Endothelial cell of umbilical vein (primary cell): Measurements from ENCODE around the gene FOXP1. TPM values are rescaled to one million over a fixed set of nuclear protein-coding genes. Genes with fewer than 3 reads are reported as not detected.

ENCODE experiments used
- BruUV-seq: library from RNA; stranded (reverse); fragments of 400-500 nt; replicated peaks from 2 replicates; lab custom pipeline; 2021; lab: Mats Ljungman, UMichigan
- CTCF ChIA-PET: fragments of 300-600, 350-600 bp; sonication (Branson Sonifier 250); formaldehyde crosslinking; loops from one replicate; lab custom pipeline; 2021; ENCODE audit warnings: antibody characterized with exemption, inconsistent platforms; lab: Charles Lee
- POLR2A ChIA-PET: fragments of 300-600, 350-600 bp; sonication (Branson Sonifier 250); formaldehyde crosslinking; loops from one replicate; lab custom pipeline; 2021; ENCODE audit warnings: antibody characterized with exemption, inconsistent platforms; lab: Charles Lee
- DNase-seq: peaks from one replicate; pipeline ENCODE4 v3.0.0-alpha.2; 2011; ENCODE audit warnings: low read depth, low spot score
- FAIRE-seq: peaks from 2 replicates; lab custom pipeline; 2011; peaks lifted over from hg19 to GRCh38; lab: Jason Lieb, UNC
- H2AFZ ChIP-seq: 2 replicates; pipeline ENCODE4 v1.6.0; 2012; ENCODE audit warnings: low read depth, low read length, control low read depth, inconsistent platforms
- H3K27ac ChIP-seq: 2 replicates; pipeline ENCODE4 v1.5.1; 2011; ENCODE audit warnings: low read depth, mild to moderate bottlenecking, control low read depth, low read length, moderate library complexity; ENCODE audit not compliant: insufficient read depth
- H3K27me3 ChIP-seq, 2 experiments: 2 replicates each; pipeline versions ENCODE4 v1.6.0 to v1.6.1; 2011; ENCODE audit warnings: low read length in 2 of 2, mixed read lengths in 1 of 2; ENCODE audit not compliant: control insufficient read depth in 2 of 2, insufficient read depth in 2 of 2
- H3K36me3 ChIP-seq, 2 experiments: 2 replicates in 1 of 2; 3 replicates in 1 of 2; pipeline ENCODE4 v1.5.1; 2011; ENCODE audit warnings: low read length in 2 of 2, mild to moderate bottlenecking in 1 of 2, moderate library complexity in 1 of 2; ENCODE audit not compliant: control insufficient read depth in 2 of 2, insufficient read depth in 2 of 2; ENCODE audit errors: extremely low read depth in 1 of 2
- H3K4me1 ChIP-seq: 3 replicates; pipeline ENCODE4 v1.5.1; 2011; ENCODE audit warnings: mild to moderate bottlenecking, low read length; ENCODE audit not compliant: control insufficient read depth, insufficient read depth; ENCODE audit errors: extremely low read depth
- H3K4me2 ChIP-seq: 2 replicates; pipeline ENCODE4 v1.6.1; 2011; ENCODE audit warnings: low read length, control low read depth, mixed read lengths; ENCODE audit not compliant: insufficient read depth
- H3K4me3 ChIP-seq, 3 experiments: fragments of 200-600 bp in 1 of 3; sonication (generic), shearing (Covaris generic) in 1 of 3; replicated peaks in 1 of 3; 2 replicates each; pipeline ENCODE4 v1.5.1; 2011 to 2016; ENCODE audit warnings: control low read depth in 3 of 3, low read length in 3 of 3, mild to moderate bottlenecking in 2 of 3, inconsistent platforms in 1 of 3, low read depth in 1 of 3, moderate library complexity in 1 of 3; ENCODE audit not compliant: insufficient read depth in 1 of 3
- H3K79me2 ChIP-seq: 2 replicates; pipeline ENCODE4 v1.6.0; 2012; ENCODE audit warnings: low read length, inconsistent platforms; ENCODE audit not compliant: control insufficient read depth, insufficient read depth
- H3K9ac ChIP-seq: replicated peaks from 2 replicates; pipeline ENCODE3; 2011; ENCODE audit warnings: low read length, control low read depth; ENCODE audit not compliant: insufficient read depth; ENCODE audit errors: extremely low read depth
- H3K9me1 ChIP-seq: replicated peaks from 3 replicates; pipeline ENCODE4 v1.6.0; 2011; ENCODE audit warnings: mild to moderate bottlenecking, low read length; ENCODE audit not compliant: control insufficient read depth, insufficient read depth; ENCODE audit errors: extremely low read depth
- H3K9me3 ChIP-seq: replicated peaks from 2 replicates; pipeline ENCODE4 v1.5.1; 2012; ENCODE audit warnings: low read length, inconsistent platforms; ENCODE audit not compliant: control insufficient read depth, insufficient read depth
- H4K20me1 ChIP-seq: replicated peaks from 2 replicates; pipeline ENCODE3; 2011; ENCODE audit warnings: mild to moderate bottlenecking, low read length; ENCODE audit not compliant: control insufficient read depth, insufficient read depth; ENCODE audit errors: extremely low read depth
- EZH2 ChIP-seq: IDR thresholded peaks from 2 replicates; pipeline ENCODE4 v1.6.1; 2012; ENCODE audit warnings: borderline replicate concordance, low read depth, mild to moderate bottlenecking, moderate library complexity, low read length, inconsistent platforms; ENCODE audit not compliant: severe bottlenecking
- FOS ChIP-seq: IDR thresholded peaks from 2 replicates; pipeline ENCODE4 v1.6.1; 2011; ENCODE audit warnings: mild to moderate bottlenecking, low read length, moderate library complexity, borderline replicate concordance; ENCODE audit not compliant: insufficient read depth
- GATA2 ChIP-seq: IDR thresholded peaks from 2 replicates; pipeline ENCODE4 v1.7.0; 2011; ENCODE audit warnings: low read depth, mild to moderate bottlenecking, moderate library complexity, mixed read lengths, low read length; ENCODE audit not compliant: insufficient read length, insufficient read depth
- JUN ChIP-seq: IDR thresholded peaks from 2 replicates; pipeline ENCODE4 v1.6.1; 2011; ENCODE audit warnings: borderline replicate concordance, low read depth; ENCODE audit not compliant: insufficient read length, insufficient read depth
- MYC ChIP-seq: IDR thresholded peaks from one replicate; pipeline ENCODE4 v1.6.1; 2011; ENCODE audit warnings: mild to moderate bottlenecking, low read depth, low read length
- POLR2A ChIP-seq: IDR thresholded peaks from 2 replicates; pipeline ENCODE4 v1.6.1; 2012; ENCODE audit warnings: low read depth, mild to moderate bottlenecking, control low read depth, low read length
- POLR2AphosphoS5 ChIP-seq: IDR thresholded peaks from 2 replicates; pipeline ENCODE4 v1.6.1; 2012; ENCODE audit warnings: low read depth, mild to moderate bottlenecking, control low read depth, low read length, moderate library complexity; ENCODE audit not compliant: insufficient read depth
- dilution Hi-C: fragments of 300-500 bp; cut with MboI; formaldehyde crosslinking; loops from one replicate; pipeline ENCODE4 v1.15.0; 2019; ENCODE audit warnings: low sequenced_read_pairs; ENCODE audit not compliant: extremely low pct_ligation_motif_present
- intact Hi-C: fragments of 100-400 bp; cut with micrococcal nuclease; formaldehyde crosslinking; loops from one replicate; pipeline ENCODE4 v1.10.0; 2022
- polyA plus RNA-seq, 4 experiments: library from polyadenylated mRNA; depleted of rRNA in 3 of 4; stranded (reverse) in 3 of 4; unstranded in 1 of 4; fragments of >200 nt; gene quantifications; 2 replicates each; pipeline versions ENCODE4 v1.2.1 to v1.2.3, GENCODE V29; 2011 to 2012; ENCODE audit warnings: missing spikeins in 1 of 4
- total RNA-seq: library from RNA; stranded (reverse); gene quantifications from 2 replicates; pipeline ENCODE4 v1.2.3, GENCODE V29; 2021
- TF ChIP-seq, protein P1 (sequence below): IDR thresholded peaks from 2 replicates; pipeline ENCODE4 v1.6.1; 2011; ENCODE audit not compliant: insufficient read depth, insufficient read length
- TF ChIP-seq, protein P2 (sequence below), 2 donors: IDR thresholded peaks; 1 replicate in 1 of 2; 2 replicates in 1 of 2; pipeline ENCODE4 v1.5.1; 2011; ENCODE audit warnings: low read length in 2 of 2, mild to moderate bottlenecking in 2 of 2, moderate library complexity in 2 of 2, control low read depth in 1 of 2, inconsistent platforms in 1 of 2, low read depth in 1 of 2; ENCODE audit not compliant: insufficient read depth in 1 of 2; ENCODE audit errors: extremely low read depth in 1 of 2

Gene FOXP1
- total and polyA plus RNA-seq, 2 donors (not counting 3 experiments of a cell fraction or from before 2014, with no cell fraction given), result 41.0 to 107 TPM

DNA sequence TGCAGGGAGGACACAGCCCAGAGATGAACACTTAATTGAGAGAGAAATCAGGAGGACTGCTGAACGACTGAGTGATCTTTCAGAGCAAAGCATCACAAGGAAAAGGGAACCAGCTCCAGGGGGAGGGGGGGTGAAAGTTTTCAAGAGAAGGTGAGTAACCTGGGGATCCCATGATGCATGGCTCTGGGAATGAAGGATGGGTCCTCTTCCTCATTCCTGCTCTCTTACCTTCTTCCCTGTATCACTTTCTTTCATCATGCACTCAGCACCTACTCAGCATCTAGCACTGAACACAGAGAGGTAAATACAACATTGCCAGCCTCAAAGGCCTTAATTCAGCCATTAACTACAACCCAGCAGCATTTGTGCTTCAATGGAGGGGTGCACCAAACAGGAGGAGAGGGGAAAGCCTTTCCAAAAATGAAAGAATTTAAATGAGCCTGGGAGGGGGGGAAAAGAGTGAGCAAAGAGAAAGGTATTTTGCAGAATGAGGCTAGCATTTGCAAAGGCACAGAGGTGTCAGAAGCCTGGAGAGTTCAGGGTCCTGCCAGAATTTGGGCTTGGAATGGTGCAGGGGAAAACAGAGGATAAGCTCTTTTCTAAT, 427.4 kb downstream of the FOXP1 start:
- CTCF ChIA-PET, result no interaction called here
- intact Hi-C loops, result no loop called here

More for the DNA sequence above, 427.4 kb downstream of the FOXP1 start:
- H3K4me1 ChIP-seq, result no peaks in the 10 kb centered on the region
- H2AFZ ChIP-seq, result no peak overlapping the region
- H3K4me3 ChIP-seq, result no peak overlapping the region
- no peak overlapping the region for H3K4me2 ChIP-seq
- H3K79me2 ChIP-seq, result no peaks in the 10 kb centered on the region
- POLR2A ChIA-PET, result no interaction called here
- no peak overlapping the region for H3K27ac ChIP-seq
- dilution Hi-C loops, result no loop called here
- no TSS peak for BruUV-seq
- DNase-seq, result no peak
- no peaks in the 10 kb centered on the region for H4K20me1 ChIP-seq
- no peaks in the 10 kb centered on the region for H3K27me3 ChIP-seq
- H3K9ac ChIP-seq, result no peak overlapping the region
- no peaks in the 10 kb centered on the region for H3K9me1 ChIP-seq
- TF ChIP-seq, protein P1, sequence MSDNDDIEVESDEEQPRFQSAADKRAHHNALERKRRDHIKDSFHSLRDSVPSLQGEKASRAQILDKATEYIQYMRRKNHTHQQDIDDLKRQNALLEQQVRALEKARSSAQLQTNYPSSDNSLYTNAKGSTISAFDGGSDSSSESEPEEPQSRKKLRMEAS, result no peak
- no peak for TF ChIP-seq JUN
- TF ChIP-seq FOS, result no peak
- no peak for TF ChIP-seq MYC
- no peak for TF ChIP-seq GATA2
- no peak for TF ChIP-seq POLR2A
- TF ChIP-seq EZH2, result no peak
- TF ChIP-seq, protein P2, sequence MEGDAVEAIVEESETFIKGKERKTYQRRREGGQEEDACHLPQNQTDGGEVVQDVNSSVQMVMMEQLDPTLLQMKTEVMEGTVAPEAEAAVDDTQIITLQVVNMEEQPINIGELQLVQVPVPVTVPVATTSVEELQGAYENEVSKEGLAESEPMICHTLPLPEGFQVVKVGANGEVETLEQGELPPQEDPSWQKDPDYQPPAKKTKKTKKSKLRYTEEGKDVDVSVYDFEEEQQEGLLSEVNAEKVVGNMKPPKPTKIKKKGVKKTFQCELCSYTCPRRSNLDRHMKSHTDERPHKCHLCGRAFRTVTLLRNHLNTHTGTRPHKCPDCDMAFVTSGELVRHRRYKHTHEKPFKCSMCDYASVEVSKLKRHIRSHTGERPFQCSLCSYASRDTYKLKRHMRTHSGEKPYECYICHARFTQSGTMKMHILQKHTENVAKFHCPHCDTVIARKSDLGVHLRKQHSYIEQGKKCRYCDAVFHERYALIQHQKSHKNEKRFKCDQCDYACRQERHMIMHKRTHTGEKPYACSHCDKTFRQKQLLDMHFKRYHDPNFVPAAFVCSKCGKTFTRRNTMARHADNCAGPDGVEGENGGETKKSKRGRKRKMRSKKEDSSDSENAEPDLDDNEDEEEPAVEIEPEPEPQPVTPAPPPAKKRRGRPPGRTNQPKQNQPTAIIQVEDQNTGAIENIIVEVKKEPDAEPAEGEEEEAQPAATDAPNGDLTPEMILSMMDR (IDR thresholded peaks at IDR 0.05; ENCODE audit: extremely low read depth in 1 of 2, insufficient read depth in 1 of 2, low read depth in 1 of 2, low read length in 2 of 2), result no peak
- no peak for TF ChIP-seq POLR2AphosphoS5
- no peaks in the 10 kb centered on the region for H3K9me3 ChIP-seq
- no peaks in the 10 kb centered on the region for H3K36me3 ChIP-seq
- FAIRE-seq, result no peak
